Spleen (tissue), 7 donors: ENCODE results near the gene DUSP23.
A peak's percentile ranks its signal among the peaks of the same experiment; 100 is the strongest.

ENCODE experiments used
- CTCF ChIP-seq, 11 experiments: fragments of 200-600 bp in 7 of 11; fragments of 450-650 bp in 4 of 11; sonication (generic) in 4 of 11; IDR thresholded peaks in 8 of 11; conservative IDR thresholded peaks in 3 of 11; 1 replicate in 7 of 11; 2 replicates in 4 of 11; pipeline versions ENCODE4 v1.4.0 to v1.8.0; 2016 to 2021; ENCODE audit warnings: antibody characterized with exemption in 11 of 11, inconsistent platforms in 4 of 11, mild to moderate bottlenecking in 1 of 11
- POLR2AphosphoS5 ChIP-seq, 3 donors: sonication (generic); formaldehyde crosslinking; IDR thresholded peaks; one replicate each; pipeline ENCODE4 v1.5.1; 2017; ENCODE audit warnings: antibody characterized with exemption in 3 of 3
- donor health status: DM: no; HTN: no; CAD: no; lungs with moderate emphysema.
- donor health status: DM: no; HTN: no; CAD: no.
- donor health status: DM: no; HTN: no; CAD: no.

- peak; percentile 93 to 98 (median 95) for TF ChIP-seq CTCF (IDR thresholded peaks at IDR 0.05 in 8 of 11, conservative IDR thresholded peaks at IDR 0.05 in 3 of 11)
- peak; percentile 94 to 96 (median 94) for TF ChIP-seq POLR2AphosphoS5 (IDR thresholded peaks at IDR 0.05)
Measured at GRCh38 chr1:159780583-159781582, at the start of gene DUSP23.
